HepG2 (cell line): ENCODE measurements around the gene KLHDC7A. TPM values are rescaled to one million over a fixed set of nuclear protein-coding genes. Genes with fewer than 3 reads are reported as not detected.

Source experiments
- ARNT ChIP-seq: fragments of 450-650 bp; IDR thresholded peaks from 2 replicates; pipeline ENCODE4 v1.6.1; 2017
- FOXP1 ChIP-seq, 2 experiments: fragments of 450-650 bp in 1 of 2; IDR thresholded peaks; 2 replicates each; pipeline ENCODE4 v1.6.1; 2017 to 2018; ENCODE audit warnings: antibody characterized with exemption in 1 of 2
- GTF2F1 ChIP-seq: fragments of 150-350 bp; IDR thresholded peaks from 2 replicates; pipeline ENCODE4 v1.6.1; 2014; ENCODE audit warnings: low read length
- HNRNPH1 ChIP-seq: fragments of 200-400 bp; formaldehyde crosslinking; optimal IDR thresholded peaks from 2 replicates; pipeline ENCODE3; 2017; ENCODE audit warnings: mild to moderate bottlenecking, low read depth, low read length
- KDM5B ChIP-seq: sonication (generic); formaldehyde crosslinking; IDR thresholded peaks from 2 replicates; pipeline ENCODE4 v1.4.0; 2020; ENCODE audit warnings: missing genetic modification reagents, mild to moderate bottlenecking, borderline replicate concordance
- KLF15 ChIP-seq: sonication (generic); formaldehyde crosslinking; IDR thresholded peaks from 2 replicates; pipeline ENCODE4 v1.8.1; 2023; ENCODE audit warnings: borderline replicate concordance, mild to moderate bottlenecking, inconsistent platforms, missing genetic modification reagents, mixed read lengths
- NAIF1 ChIP-seq: sonication (generic); formaldehyde crosslinking; IDR thresholded peaks from 2 replicates; pipeline ENCODE4 v1.5.0; 2020; ENCODE audit warnings: mild to moderate bottlenecking, missing genetic modification reagents, borderline replicate concordance
- NFRKB ChIP-seq: fragments of 450-650 bp; IDR thresholded peaks from 2 replicates; pipeline ENCODE4 v1.6.1; 2017
- NFYC ChIP-seq: IDR thresholded peaks from 2 replicates; pipeline ENCODE4 v1.6.1; 2016; ENCODE audit warnings: missing genetic modification reagents, missing compliant biosample characterization
- NR1H2 ChIP-seq: sonication (generic); formaldehyde crosslinking; IDR thresholded peaks from 2 replicates; pipeline ENCODE4 v1.8.1; 2022; ENCODE audit warnings: low read depth, missing genetic modification reagents, borderline replicate concordance
- PAWR ChIP-seq: sonication (generic); formaldehyde crosslinking; IDR thresholded peaks from 2 replicates; pipeline ENCODE4 v1.4.0; 2020; ENCODE audit warnings: missing genetic modification reagents, mild to moderate bottlenecking, borderline replicate concordance
- RORA ChIP-seq: sonication (generic); formaldehyde crosslinking; IDR thresholded peaks from 2 replicates; pipeline ENCODE4 v1.5.0; 2020; ENCODE audit warnings: mild to moderate bottlenecking, missing genetic modification reagents, moderate library complexity
- SIX4 ChIP-seq: sonication (generic); formaldehyde crosslinking; IDR thresholded peaks from 2 replicates; pipeline ENCODE4 v1.4.0; 2020; ENCODE audit warnings: missing genetic modification reagents
- SP5 ChIP-seq: IDR thresholded peaks from 2 replicates; pipeline ENCODE4 v1.6.1; 2016; ENCODE audit warnings: low read depth, borderline replicate concordance
- TCF12 ChIP-seq, 2 experiments: fragments of 450-650 bp in 1 of 2; sonication (generic) in 1 of 2; formaldehyde crosslinking in 1 of 2; IDR thresholded peaks; 2 replicates each; pipeline versions ENCODE4 v1.6.1 to v1.8.0; 2017 to 2022; ENCODE audit warnings: antibody characterized with exemption in 1 of 2, mild to moderate bottlenecking in 1 of 2, missing genetic modification reagents in 1 of 2, moderate library complexity in 1 of 2
- TEAD3 ChIP-seq: optimal IDR thresholded peaks from 2 replicates; pipeline ENCODE3; 2016; ENCODE audit warnings: borderline replicate concordance
- USF2 ChIP-seq, 2 experiments: sonication (generic) in 1 of 2; formaldehyde crosslinking in 1 of 2; IDR thresholded peaks; 2 replicates each; pipeline versions ENCODE4 v1.5.1 to v1.6.1; 2011 to 2020; ENCODE audit warnings: borderline replicate concordance in 1 of 2, low read depth in 1 of 2, low read length in 1 of 2, mild to moderate bottlenecking in 1 of 2, missing genetic modification reagents in 1 of 2, moderate library complexity in 1 of 2
- ZBTB8A ChIP-seq: sonication (generic); formaldehyde crosslinking; IDR thresholded peaks from 2 replicates; pipeline ENCODE4 v1.4.0; 2020; ENCODE audit warnings: mild to moderate bottlenecking, low read depth, missing genetic modification reagents, borderline replicate concordance
- ZFYVE20 ChIP-seq: sonication (generic); formaldehyde crosslinking; IDR thresholded peaks from 2 replicates; pipeline ENCODE4 v1.8.0; 2023; ENCODE audit warnings: low read depth, mild to moderate bottlenecking, moderate library complexity, missing genetic modification reagents, borderline replicate concordance
- ZKSCAN5 ChIP-seq: sonication (generic); formaldehyde crosslinking; IDR thresholded peaks from 2 replicates; pipeline ENCODE4 v1.5.1; 2020; ENCODE audit warnings: mild to moderate bottlenecking, missing genetic modification reagents
- ZNF207 ChIP-seq: fragments of 450-650 bp; IDR thresholded peaks from 2 replicates; pipeline ENCODE4 v1.6.1; 2016; ENCODE audit warnings: antibody characterized with exemption, borderline replicate concordance
- ZNF44 ChIP-seq: sonication (generic); formaldehyde crosslinking; IDR thresholded peaks from 2 replicates; pipeline ENCODE4 v1.5.1; 2020; ENCODE audit warnings: mild to moderate bottlenecking, missing genetic modification reagents
- ZNF441 ChIP-seq: sonication (generic); formaldehyde crosslinking; IDR thresholded peaks from 2 replicates; pipeline ENCODE4 v1.7.0; 2021; ENCODE audit warnings: missing genetic modification reagents, borderline replicate concordance
- ZNF451 ChIP-seq: sonication (generic); formaldehyde crosslinking; IDR thresholded peaks from 2 replicates; pipeline ENCODE4 v1.5.0; 2020; ENCODE audit warnings: mild to moderate bottlenecking, missing genetic modification reagents
- ZNF772 ChIP-seq: sonication (generic); formaldehyde crosslinking; IDR thresholded peaks from 2 replicates; pipeline ENCODE4 v1.5.0; 2020; ENCODE audit warnings: mild to moderate bottlenecking, missing genetic modification reagents
- ZNF790 ChIP-seq: sonication (generic); formaldehyde crosslinking; IDR thresholded peaks from 2 replicates; pipeline ENCODE4 v1.8.0; 2022; ENCODE audit warnings: missing genetic modification reagents, mild to moderate bottlenecking, borderline replicate concordance
- polyA plus RNA-seq, 8 experiments: library from polyadenylated mRNA; depleted of rRNA in 3 of 8; stranded (reverse) in 7 of 8; unstranded in 1 of 8; fragments of >200 nt; fragmentation: Illumina TruSeq in 4 of 8; extraction: Trizol in 4 of 8; gene quantifications; 2 replicates each; pipeline versions ENCODE4 v1.2.1 to v1.2.3, GENCODE V29; 2011 to 2016; ENCODE audit warnings: low read depth in 4 of 8, missing spikeins in 1 of 8, mixed read lengths in 1 of 8; ENCODE audit not compliant: insufficient read depth in 1 of 8
- total RNA-seq, 5 experiments: library from RNA; depleted of rRNA; stranded (reverse); fragments of >200 nt; fragmentation: Illumina TruSeq; extraction: Trizol; gene quantifications; 2 replicates each; pipeline ENCODE4 v1.2.3, GENCODE V29; 2016; ENCODE audit warnings: low read depth in 1 of 5
- TF ChIP-seq, protein P1 (sequence below): IDR thresholded peaks from 2 replicates; pipeline ENCODE4 v1.6.1; 2012; ENCODE audit warnings: low read depth, low read length, improper control_type of control experiment
- TF ChIP-seq, protein P2 (sequence below): sonication (generic); formaldehyde crosslinking; IDR thresholded peaks from 2 replicates; pipeline ENCODE4 v1.5.0; 2020; ENCODE audit warnings: mild to moderate bottlenecking, low read depth, missing genetic modification reagents, borderline replicate concordance

The KLHDC7A gene
- total and polyA plus RNA-seq, 2 of the 13 experiments (the other 11 are each of a cell fraction or from before 2014, with no cell fraction given) = 0.15 to 1.8 TPM

DNA sequence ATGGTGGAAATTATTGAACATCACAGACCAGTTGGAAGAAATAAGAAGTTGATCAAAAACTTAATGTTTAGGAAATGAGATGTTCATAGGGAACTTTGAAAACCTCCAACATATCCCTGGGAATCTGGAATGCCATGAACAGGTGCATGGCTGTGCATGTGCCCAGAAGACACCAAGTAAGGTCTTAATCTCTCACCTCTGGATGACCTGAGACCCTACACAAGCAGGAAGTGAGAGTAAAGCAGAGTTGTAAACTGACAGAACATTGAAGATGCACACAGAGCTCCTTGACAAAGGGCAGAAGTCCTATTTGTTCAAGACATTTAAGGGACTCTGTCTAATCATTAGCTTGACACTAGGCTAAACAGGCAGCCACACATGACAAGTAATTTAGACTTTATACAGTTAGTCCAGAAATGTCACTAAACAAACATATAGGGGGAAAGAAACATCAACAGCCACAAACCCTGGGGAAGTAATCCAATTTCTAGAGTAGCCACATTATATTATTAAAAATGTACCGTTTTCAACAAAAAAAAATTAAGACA is 34.5 kb downstream of the KLHDC7A start (continued):
- no peak for TF ChIP-seq USF2 (IDR thresholded peaks at IDR 0.05; ENCODE audit: low read depth, low read length)
- TF ChIP-seq USF2 (CRISPR knock-in tag; IDR thresholded peaks at IDR 0.05; ENCODE audit: borderline replicate concordance) = no peak
- no peak for TF ChIP-seq NAIF1 (CRISPR knock-in tag)
- no peak for TF ChIP-seq ZFYVE20
- TF ChIP-seq, protein P1, sequence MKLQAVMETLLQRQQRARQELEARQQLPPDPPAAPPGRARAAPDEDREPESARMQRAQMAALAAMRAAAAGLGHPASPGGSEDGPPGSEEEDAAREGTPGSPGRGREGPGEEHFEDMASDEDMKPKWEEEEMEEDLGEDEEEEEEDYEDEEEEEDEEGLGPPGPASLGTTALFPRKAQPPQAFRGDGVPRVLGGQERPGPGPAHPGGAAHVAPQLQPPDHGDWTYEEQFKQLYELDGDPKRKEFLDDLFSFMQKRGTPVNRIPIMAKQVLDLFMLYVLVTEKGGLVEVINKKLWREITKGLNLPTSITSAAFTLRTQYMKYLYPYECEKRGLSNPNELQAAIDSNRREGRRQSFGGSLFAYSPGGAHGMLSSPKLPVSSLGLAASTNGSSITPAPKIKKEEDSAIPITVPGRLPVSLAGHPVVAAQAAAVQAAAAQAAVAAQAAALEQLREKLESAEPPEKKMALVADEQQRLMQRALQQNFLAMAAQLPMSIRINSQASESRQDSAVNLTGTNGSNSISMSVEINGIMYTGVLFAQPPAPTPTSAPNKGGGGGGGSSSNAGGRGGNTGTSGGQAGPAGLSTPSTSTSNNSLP = no peak
- no peak for TF ChIP-seq KLF15 (CRISPR knock-in tag)
- TF ChIP-seq ARNT = no peak
- no peak for TF ChIP-seq NFYC
- no peak for TF ChIP-seq ZBTB8A (CRISPR knock-in tag)
- peak; percentile 17 for TF ChIP-seq TEAD3 (CRISPR knock-in tag)
- no peak for TF ChIP-seq ZNF451 (CRISPR knock-in tag)
- TF ChIP-seq ZKSCAN5 (CRISPR knock-in tag) = no peak
- TF ChIP-seq ZNF772 (CRISPR knock-in tag) = no peak
- no peak for TF ChIP-seq KDM5B
- TF ChIP-seq SIX4 = no peak
- TF ChIP-seq PAWR (CRISPR knock-in tag) = no peak
- TF ChIP-seq ZNF207 = no peak
- no peak for TF ChIP-seq HNRNPH1
- TF ChIP-seq SP5 (CRISPR knock-in tag) = no peak
- TF ChIP-seq, protein P2, sequence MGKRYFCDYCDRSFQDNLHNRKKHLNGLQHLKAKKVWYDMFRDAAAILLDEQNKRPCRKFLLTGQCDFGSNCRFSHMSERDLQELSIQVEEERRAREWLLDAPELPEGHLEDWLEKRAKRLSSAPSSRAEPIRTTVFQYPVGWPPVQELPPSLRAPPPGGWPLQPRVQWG = no peak
- no peak for TF ChIP-seq ZNF441 (CRISPR knock-in tag)
- no peak for TF ChIP-seq NR1H2 (CRISPR knock-in tag)
- TF ChIP-seq NFRKB = no peak
- no peak for TF ChIP-seq RORA (CRISPR knock-in tag)
- TF ChIP-seq GTF2F1 = no peak
- TF ChIP-seq ZNF44 (CRISPR knock-in tag) = no peak
- TF ChIP-seq FOXP1 (IDR thresholded peaks at IDR 0.05) = no peak
- peak; percentile 54; the same call in 1 of the 2 replicates for TF ChIP-seq FOXP1 (CRISPR knock-in tag; IDR thresholded peaks at IDR 0.05)
- TF ChIP-seq ZNF790 (CRISPR knock-in tag) = no peak
- no peak for TF ChIP-seq TCF12 (IDR thresholded peaks at IDR 0.05)
- TF ChIP-seq TCF12 (CRISPR knock-in tag; IDR thresholded peaks at IDR 0.05) = no peak
